HEK293 (cell line): ENCODE measurements around the gene HRH4.

Experiments used
- HOXC10 ChIP-seq: sonication (generic); formaldehyde crosslinking; IDR thresholded peaks from 2 replicates; pipeline ENCODE4 v1.8.1; 2023; ENCODE audit warnings: mild to moderate bottlenecking, missing genetic modification reagents
- IKZF3 ChIP-seq: fragments of 450-650 bp; IDR thresholded peaks from 2 replicates; pipeline ENCODE4 v1.5.0; 2018; ENCODE audit warnings: missing biosample characterization, mild to moderate bottlenecking, missing genetic modification characterization, moderate library complexity
- KLF16 ChIP-seq: fragments of 450-650 bp; formaldehyde crosslinking; IDR thresholded peaks from 2 replicates; pipeline ENCODE4 v1.5.1; 2017; ENCODE audit warnings: missing biosample characterization, missing genetic modification characterization
- KLF9 ChIP-seq: fragments of 450-650 bp; formaldehyde crosslinking; IDR thresholded peaks from 2 replicates; pipeline ENCODE4 v1.5.1; 2016; ENCODE audit warnings: missing biosample characterization, missing genetic modification characterization, low read depth
- RBAK ChIP-seq: fragments of 450-650 bp; formaldehyde crosslinking; IDR thresholded peaks from 2 replicates; pipeline ENCODE4 v1.5.1; 2016; ENCODE audit warnings: missing biosample characterization, missing genetic modification characterization
- ZBTB1 ChIP-seq: fragments of 450-650 bp; formaldehyde crosslinking; IDR thresholded peaks from 2 replicates; pipeline ENCODE4 v1.5.1; 2016; ENCODE audit warnings: missing biosample characterization, missing genetic modification characterization
- ZBTB20 ChIP-seq: fragments of 450-650 bp; formaldehyde crosslinking; IDR thresholded peaks from 2 replicates; pipeline ENCODE4 v1.5.1; 2016; ENCODE audit warnings: missing biosample characterization, missing genetic modification characterization
- ZBTB48 ChIP-seq: fragments of 450-650 bp; formaldehyde crosslinking; IDR thresholded peaks from 2 replicates; pipeline ENCODE4 v1.5.1; 2016; ENCODE audit warnings: missing biosample characterization, missing genetic modification characterization
- ZBTB7A ChIP-seq: fragments of 450-650 bp; formaldehyde crosslinking; IDR thresholded peaks from 2 replicates; pipeline ENCODE4 v1.5.1; 2016; ENCODE audit warnings: low read depth, missing biosample characterization, missing genetic modification characterization
- ZBTB8A ChIP-seq: fragments of 450-650 bp; formaldehyde crosslinking; IDR thresholded peaks from 2 replicates; pipeline ENCODE4 v1.5.1; 2016; ENCODE audit warnings: missing biosample characterization, missing genetic modification characterization
- ZFP37 ChIP-seq: fragments of 450-650 bp; formaldehyde crosslinking; IDR thresholded peaks from 2 replicates; pipeline ENCODE4 v1.5.1; 2016; ENCODE audit warnings: missing biosample characterization, missing genetic modification characterization
- ZNF24 ChIP-seq: fragments of 450-650 bp; formaldehyde crosslinking; IDR thresholded peaks from 2 replicates; pipeline ENCODE4 v1.5.1; 2016; ENCODE audit warnings: missing biosample characterization, missing genetic modification characterization
- ZNF350 ChIP-seq: fragments of 450-650 bp; formaldehyde crosslinking; IDR thresholded peaks from 2 replicates; pipeline ENCODE4 v1.5.0; 2017; ENCODE audit warnings: missing biosample characterization, mild to moderate bottlenecking, missing genetic modification characterization
- ZNF501 ChIP-seq: fragments of 450-650 bp; formaldehyde crosslinking; IDR thresholded peaks from 2 replicates; pipeline ENCODE4 v1.5.1; 2016; ENCODE audit warnings: missing biosample characterization, missing genetic modification characterization
- ZNF514 ChIP-seq: fragments of 450-650 bp; formaldehyde crosslinking; IDR thresholded peaks from 2 replicates; pipeline ENCODE4 v1.5.1; 2016; ENCODE audit warnings: missing biosample characterization, missing genetic modification characterization
- ZNF561 ChIP-seq: fragments of 450-650 bp; IDR thresholded peaks from 2 replicates; pipeline ENCODE4 v1.5.1; 2018; ENCODE audit warnings: missing biosample characterization, missing genetic modification characterization, borderline replicate concordance
- ZNF571 ChIP-seq: fragments of 450-650 bp; formaldehyde crosslinking; IDR thresholded peaks from 2 replicates; pipeline ENCODE4 v1.5.0; 2017; ENCODE audit warnings: missing biosample characterization, missing genetic modification characterization
- ZNF670 ChIP-seq: fragments of 450-650 bp; formaldehyde crosslinking; IDR thresholded peaks from 2 replicates; pipeline ENCODE4 v1.5.1; 2016; ENCODE audit warnings: missing biosample characterization, missing genetic modification characterization, low read depth
- ZNF76 ChIP-seq: fragments of 450-650 bp; formaldehyde crosslinking; IDR thresholded peaks from 2 replicates; pipeline ENCODE4; 2016; ENCODE audit warnings: low read depth, missing biosample characterization, missing genetic modification characterization, borderline replicate concordance
- TF ChIP-seq, protein P1 (sequence below): fragments of 450-650 bp; formaldehyde crosslinking; conservative IDR thresholded peaks from 2 replicates; pipeline ENCODE4 v1.5.1; 2016; ENCODE audit warnings: low read depth, missing biosample characterization, missing genetic modification characterization
- TF ChIP-seq, protein P2 (sequence below): fragments of 450-650 bp; IDR thresholded peaks from 2 replicates; pipeline ENCODE4 v1.5.1; 2018; ENCODE audit warnings: missing biosample characterization, missing genetic modification characterization
- TF ChIP-seq, protein P3 (sequence below): fragments of 450-650 bp; formaldehyde crosslinking; IDR thresholded peaks from 2 replicates; pipeline ENCODE4 v1.5.1; 2016; ENCODE audit warnings: missing biosample characterization, missing genetic modification characterization
- TF ChIP-seq, protein P4 (sequence below): fragments of 450-650 bp; formaldehyde crosslinking; IDR thresholded peaks from 2 replicates; pipeline ENCODE4 v1.5.1; 2017; ENCODE audit warnings: missing biosample characterization, missing genetic modification characterization
- TF ChIP-seq, protein P5 (sequence below): fragments of 450-650 bp; formaldehyde crosslinking; IDR thresholded peaks from 2 replicates; pipeline ENCODE4 v1.5.1; 2016; ENCODE audit warnings: missing biosample characterization, missing genetic modification characterization
- TF ChIP-seq, protein P6 (sequence below): fragments of 450-650 bp; formaldehyde crosslinking; IDR thresholded peaks from 2 replicates; pipeline ENCODE4 v1.5.1; 2016; ENCODE audit warnings: missing biosample characterization, missing genetic modification characterization

Gene HRH4

DNA sequence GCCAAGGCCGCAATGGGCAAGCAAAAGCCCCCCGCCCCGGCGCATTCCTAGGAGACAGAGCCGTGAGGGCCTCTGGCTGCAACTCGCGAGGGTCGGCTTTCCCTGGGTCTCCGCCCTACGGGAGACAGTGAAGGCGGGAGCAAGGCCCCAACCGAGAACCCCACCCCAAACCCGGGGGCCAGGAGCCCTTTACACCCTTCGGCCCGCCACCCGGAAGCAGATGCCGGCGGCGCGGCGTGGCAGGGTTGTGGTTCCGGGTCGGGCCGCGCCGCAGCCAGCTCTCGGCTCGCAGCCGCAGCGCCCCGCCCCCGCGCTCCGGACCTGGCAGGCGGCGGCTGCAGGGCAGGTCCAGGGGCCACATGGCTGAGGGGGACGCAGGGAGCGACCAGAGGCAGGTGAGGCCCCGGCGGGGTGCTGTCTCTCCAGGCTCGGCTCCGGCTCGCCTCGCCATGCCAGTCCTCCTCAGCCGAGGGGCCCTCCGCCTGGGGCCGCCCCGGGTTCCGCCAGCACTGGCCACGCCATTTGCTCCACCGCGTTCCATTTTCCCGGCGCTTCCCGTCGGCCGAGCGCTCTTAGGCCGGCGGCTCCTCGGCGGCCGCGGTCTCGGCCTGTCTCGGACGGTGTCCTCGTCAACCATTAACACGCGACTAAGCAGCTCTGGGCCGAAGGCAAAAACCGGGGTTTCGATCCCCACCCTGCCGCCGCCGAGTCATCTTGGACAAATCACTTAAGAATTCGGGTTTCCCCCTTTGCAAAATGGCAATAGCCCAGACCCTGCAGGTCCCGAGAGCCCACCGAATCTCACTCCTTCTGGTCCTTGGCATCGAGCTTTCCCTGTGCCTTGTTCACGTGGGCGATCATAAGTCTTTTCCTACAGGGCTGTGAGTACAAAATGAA, 33.8 kb upstream of the HRH4 start, which contains the start of gene IMPACT (continued):
- TF ChIP-seq HOXC10 (CRISPR knock-in tag) (no peak), ZBTB7A (tag by site-specific recombination) (peak; percentile 21; the same call in 1 of the 2 replicates), ZNF350 (tag by site-specific recombination) (peak; percentile 58; the same call in 1 of the 2 replicates), ZBTB8A (peak; percentile 94), ZNF501 (peak; percentile 63; the same call in 1 of the 2 replicates), IKZF3 (tag by site-specific recombination) (0 out of 2 replicates have a peak, but pooled peaks have one; percentile 33), ZNF670 (tag by site-specific recombination) (no peak), ZNF76 (peak; percentile 61; the same call in 1 of the 2 replicates), ZBTB1 (tag by site-specific recombination) (no peak), ZBTB48 (tag by site-specific recombination) (peak; percentile 76), ZNF24 (no peak), ZNF561 (tag by site-specific recombination) (peak; percentile 70; the same call in 1 of the 2 replicates), ZFP37 (tag by site-specific recombination) (peak; percentile 62), KLF9 (peak; percentile 72), ZNF514 (tag by site-specific recombination) (no peak), RBAK (tag by site-specific recombination) (no peak), ZNF571 (tag by site-specific recombination) (no peak), KLF16 (peak; percentile 86), ZBTB20 (peak; percentile 61; the same call in 1 of the 2 replicates)
- TF ChIP-seq, protein P1, sequence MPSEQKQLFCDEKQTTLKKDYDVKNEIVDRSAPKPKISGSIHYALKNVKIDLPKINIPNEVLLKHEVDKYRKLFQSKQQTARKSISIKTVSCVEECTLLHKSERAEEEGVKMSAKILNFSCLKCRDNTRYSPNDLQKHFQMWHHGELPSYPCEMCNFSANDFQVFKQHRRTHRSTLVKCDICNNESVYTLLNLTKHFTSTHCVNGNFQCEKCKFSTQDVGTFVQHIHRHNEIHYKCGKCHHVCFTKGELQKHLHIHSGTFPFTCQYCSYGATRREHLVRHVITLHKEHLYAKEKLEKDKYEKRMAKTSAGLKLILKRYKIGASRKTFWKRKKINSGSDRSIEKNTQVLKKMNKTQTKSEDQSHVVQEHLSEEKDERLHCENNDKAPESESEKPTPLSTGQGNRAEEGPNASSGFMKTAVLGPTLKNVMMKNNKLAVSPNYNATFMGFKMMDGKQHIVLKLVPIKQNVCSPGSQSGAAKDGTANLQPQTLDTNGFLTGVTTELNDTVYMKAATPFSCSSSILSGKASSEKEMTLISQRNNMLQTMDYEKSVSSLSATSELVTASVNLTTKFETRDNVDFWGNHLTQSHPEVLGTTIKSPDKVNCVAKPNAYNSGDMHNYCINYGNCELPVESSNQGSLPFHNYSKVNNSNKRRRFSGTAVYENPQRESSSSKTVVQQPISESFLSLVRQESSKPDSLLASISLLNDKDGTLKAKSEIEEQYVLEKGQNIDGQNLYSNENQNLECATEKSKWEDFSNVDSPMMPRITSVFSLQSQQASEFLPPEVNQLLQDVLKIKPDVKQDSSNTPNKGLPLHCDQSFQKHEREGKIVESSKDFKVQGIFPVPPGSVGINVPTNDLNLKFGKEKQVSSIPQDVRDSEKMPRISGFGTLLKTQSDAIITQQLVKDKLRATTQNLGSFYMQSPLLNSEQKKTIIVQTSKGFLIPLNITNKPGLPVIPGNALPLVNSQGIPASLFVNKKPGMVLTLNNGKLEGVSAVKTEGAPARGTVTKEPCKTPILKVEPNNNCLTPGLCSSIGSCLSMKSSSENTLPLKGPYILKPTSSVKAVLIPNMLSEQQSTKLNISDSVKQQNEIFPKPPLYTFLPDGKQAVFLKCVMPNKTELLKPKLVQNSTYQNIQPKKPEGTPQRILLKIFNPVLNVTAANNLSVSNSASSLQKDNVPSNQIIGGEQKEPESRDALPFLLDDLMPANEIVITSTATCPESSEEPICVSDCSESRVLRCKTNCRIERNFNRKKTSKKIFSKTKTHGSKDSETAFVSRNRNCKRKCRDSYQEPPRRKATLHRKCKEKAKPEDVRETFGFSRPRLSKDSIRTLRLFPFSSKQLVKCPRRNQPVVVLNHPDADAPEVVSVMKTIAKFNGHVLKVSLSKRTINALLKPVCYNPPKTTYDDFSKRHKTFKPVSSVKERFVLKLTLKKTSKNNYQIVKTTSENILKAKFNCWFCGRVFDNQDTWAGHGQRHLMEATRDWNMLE = peak; percentile 100
- TF ChIP-seq, protein P2, sequence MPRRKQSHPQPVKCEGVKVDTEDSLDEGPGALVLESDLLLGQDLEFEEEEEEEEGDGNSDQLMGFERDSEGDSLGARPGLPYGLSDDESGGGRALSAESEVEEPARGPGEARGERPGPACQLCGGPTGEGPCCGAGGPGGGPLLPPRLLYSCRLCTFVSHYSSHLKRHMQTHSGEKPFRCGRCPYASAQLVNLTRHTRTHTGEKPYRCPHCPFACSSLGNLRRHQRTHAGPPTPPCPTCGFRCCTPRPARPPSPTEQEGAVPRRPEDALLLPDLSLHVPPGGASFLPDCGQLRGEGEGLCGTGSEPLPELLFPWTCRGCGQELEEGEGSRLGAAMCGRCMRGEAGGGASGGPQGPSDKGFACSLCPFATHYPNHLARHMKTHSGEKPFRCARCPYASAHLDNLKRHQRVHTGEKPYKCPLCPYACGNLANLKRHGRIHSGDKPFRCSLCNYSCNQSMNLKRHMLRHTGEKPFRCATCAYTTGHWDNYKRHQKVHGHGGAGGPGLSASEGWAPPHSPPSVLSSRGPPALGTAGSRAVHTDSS (tag by site-specific recombination) = no peak; the same call in 1 of the 2 replicates
- TF ChIP-seq, protein P3, sequence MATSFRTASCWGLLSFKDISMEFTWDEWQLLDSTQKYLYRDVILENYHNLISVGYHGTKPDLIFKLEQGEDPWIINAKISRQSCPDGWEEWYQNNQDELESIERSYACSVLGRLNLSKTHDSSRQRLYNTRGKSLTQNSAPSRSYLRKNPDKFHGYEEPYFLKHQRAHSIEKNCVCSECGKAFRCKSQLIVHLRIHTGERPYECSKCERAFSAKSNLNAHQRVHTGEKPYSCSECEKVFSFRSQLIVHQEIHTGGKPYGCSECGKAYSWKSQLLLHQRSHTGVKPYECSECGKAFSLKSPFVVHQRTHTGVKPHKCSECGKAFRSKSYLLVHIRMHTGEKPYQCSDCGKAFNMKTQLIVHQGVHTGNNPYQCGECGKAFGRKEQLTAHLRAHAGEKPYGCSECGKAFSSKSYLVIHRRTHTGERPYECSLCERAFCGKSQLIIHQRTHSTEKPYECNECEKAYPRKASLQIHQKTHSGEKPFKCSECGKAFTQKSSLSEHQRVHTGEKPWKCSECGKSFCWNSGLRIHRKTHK = no peak
- TF ChIP-seq, protein P4, sequence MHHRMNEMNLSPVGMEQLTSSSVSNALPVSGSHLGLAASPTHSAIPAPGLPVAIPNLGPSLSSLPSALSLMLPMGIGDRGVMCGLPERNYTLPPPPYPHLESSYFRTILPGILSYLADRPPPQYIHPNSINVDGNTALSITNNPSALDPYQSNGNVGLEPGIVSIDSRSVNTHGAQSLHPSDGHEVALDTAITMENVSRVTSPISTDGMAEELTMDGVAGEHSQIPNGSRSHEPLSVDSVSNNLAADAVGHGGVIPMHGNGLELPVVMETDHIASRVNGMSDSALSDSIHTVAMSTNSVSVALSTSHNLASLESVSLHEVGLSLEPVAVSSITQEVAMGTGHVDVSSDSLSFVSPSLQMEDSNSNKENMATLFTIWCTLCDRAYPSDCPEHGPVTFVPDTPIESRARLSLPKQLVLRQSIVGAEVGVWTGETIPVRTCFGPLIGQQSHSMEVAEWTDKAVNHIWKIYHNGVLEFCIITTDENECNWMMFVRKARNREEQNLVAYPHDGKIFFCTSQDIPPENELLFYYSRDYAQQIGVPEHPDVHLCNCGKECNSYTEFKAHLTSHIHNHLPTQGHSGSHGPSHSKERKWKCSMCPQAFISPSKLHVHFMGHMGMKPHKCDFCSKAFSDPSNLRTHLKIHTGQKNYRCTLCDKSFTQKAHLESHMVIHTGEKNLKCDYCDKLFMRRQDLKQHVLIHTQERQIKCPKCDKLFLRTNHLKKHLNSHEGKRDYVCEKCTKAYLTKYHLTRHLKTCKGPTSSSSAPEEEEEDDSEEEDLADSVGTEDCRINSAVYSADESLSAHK (tag by site-specific recombination) = no peak
- TF ChIP-seq, protein P5, sequence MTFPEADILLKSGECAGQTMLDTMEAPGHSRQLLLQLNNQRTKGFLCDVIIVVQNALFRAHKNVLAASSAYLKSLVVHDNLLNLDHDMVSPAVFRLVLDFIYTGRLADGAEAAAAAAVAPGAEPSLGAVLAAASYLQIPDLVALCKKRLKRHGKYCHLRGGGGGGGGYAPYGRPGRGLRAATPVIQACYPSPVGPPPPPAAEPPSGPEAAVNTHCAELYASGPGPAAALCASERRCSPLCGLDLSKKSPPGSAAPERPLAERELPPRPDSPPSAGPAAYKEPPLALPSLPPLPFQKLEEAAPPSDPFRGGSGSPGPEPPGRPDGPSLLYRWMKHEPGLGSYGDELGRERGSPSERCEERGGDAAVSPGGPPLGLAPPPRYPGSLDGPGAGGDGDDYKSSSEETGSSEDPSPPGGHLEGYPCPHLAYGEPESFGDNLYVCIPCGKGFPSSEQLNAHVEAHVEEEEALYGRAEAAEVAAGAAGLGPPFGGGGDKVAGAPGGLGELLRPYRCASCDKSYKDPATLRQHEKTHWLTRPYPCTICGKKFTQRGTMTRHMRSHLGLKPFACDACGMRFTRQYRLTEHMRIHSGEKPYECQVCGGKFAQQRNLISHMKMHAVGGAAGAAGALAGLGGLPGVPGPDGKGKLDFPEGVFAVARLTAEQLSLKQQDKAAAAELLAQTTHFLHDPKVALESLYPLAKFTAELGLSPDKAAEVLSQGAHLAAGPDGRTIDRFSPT = no peak
- TF ChIP-seq, protein P6, sequence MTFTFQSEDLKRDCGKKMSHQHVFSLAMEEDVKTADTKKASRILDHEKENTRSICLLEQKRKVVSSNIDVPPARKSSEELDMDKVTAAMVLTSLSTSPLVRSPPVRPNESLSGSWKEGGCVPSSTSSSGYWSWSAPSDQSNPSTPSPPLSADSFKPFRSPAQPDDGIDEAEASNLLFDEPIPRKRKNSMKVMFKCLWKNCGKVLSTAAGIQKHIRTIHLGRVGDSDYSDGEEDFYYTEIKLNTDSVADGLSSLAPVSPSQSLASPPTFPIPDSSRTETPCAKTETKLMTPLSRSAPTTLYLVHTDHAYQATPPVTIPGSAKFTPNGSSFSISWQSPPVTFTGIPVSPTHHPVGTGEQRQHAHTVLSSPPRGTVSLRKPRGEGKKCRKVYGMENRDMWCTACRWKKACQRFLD (tag by site-specific recombination) = 0 out of 2 replicates have a peak, but pooled peaks have one; percentile 29
